ENCODE data around the gene FAM186B.
A peak's percentile ranks its signal among the peaks of the same experiment; 100 is the strongest.

The FAM186B gene

DNA sequence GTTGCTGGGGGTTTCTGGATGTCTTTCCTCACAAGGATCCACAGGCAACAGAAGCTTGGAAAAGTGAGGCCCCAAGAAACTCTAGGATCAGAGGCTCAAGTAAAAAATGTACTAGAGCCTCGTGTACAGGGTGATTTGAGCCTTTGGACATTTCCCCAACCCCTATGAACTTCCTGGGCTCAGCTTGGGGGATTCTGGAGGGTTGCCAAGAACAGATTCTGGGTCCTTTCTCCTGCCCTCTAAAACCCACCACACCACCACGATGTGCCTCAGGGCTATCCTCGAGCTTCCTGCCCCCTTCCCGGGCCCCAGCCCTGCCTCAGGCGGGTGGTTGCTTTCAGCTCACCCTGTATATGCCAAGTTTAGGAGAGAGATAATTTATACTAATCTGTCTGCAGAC is 583 bp downstream of the FAM186B start:
- DNase-seq, result no peak

DNA sequence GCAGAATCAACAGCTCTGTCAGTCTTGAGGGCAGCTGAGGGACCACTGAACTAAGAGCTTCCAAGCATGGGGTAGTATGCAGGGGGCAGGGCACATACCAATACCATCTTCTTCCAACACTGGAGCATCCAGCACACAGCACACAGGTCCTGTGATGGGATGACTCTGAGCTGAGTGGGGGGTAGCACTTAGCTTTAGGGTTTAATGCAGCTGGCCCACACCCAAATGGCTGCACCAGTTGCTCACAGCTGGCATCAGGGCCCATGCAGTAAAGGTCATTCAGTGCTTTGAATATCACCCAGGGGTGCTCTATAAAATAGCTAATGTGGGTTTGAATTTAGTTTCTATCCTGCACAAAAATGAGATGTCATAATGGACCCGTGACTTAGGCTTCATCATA is 1.7 kb downstream of the FAM186B start:
- DNase-seq, result no peak

DNA sequence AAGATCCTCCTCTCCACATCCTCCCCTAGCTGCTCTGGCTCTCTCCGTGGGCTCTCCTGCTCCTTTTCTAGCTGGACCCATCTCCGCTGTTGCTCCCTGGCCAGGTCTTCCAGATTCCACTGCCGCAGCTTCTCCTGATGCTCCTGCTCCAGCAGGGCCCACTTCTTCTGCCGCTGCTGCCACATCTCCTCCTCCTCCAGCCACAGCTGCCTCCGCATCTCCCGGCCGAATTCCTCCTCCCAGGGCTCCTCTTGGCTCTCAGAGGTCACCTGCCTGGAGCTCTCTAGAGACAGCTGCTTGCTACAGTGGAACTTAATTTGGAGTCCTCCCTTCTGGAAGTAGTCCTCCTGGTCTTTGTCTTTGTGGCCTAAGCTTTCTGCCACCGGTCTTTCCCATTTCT is 5.5 kb downstream of the FAM186B start:
- DNase-seq, result no peak

DNA sequence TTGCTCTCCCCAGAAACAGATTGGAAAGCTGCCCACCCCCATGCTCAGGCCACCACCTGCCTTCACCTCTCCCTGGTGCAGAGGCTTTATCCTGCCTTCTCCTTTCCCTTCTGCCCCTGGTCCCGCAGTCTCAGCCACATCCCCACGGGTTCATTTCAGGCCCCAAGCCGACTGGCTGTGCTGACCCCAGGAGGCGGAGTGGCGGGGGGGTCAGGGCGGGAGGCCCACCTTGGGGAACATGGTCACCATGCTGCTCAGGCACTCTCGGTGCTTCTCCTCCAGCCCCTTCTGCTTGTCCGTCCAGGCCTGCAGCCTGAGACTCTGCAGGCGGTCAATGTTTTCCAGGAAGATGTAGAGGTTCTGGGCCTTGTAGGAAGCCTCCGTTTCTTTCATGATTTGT is 6.9 kb downstream of the FAM186B start:
- DNase-seq, result no peak

DNA sequence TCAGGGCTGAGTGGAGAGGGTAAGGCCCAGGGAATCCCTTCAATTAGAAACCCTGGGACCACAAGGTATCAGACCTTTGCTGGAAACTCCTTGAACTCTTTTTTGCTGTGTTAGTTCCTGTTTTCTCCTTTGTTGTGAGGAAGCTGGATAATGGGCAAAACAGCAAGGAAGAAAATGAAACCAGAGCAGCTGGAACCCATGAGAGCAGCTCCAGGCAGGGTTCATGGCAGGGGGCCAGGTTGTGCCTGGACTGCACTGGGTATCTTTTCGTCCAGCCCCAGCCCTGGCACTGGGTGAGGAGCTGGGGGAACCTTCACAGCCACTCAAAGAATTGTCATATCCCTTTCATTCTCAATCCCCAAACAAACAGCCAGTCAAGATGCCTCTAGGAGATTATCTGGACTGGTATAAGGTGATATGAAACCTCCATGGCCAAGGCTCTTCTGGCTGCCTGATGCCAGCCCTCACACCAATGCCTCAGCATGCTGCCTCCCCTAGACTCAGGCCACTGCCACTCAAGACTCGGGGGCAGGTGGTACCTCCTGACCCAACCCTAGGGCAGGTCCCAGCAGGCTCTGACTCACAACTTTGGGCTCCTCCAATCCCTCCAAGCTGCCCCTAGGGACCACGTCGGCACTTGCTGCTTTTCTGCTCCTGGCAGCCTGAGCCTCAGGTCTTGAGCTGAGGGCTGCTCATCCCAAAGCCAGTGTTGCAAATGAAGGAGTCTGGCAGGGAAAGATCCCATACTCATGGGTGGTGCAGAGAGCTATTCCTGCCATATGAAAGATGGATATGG is 16.5 kb downstream of the FAM186B start:
- no peak for DNase-seq

DNA sequence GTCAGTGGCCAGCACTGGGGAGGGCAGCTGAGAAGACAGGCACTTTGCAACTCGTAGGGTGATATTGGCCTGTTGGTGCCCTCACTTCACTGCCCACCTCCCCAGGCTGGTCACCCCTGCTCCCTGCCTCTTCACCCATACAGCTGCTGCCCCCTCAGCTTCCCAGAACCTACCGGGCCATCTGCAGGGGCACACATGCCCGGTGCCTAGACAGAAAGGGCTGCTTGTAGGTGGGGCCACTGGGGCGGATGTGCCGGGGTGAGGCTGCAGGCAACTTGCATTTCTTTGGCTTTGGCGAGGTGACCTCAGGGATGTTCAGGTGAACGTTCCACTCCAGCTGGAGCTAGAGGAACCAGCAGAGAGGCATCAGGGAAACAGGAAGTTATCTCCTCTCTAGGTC is 17.2 kb downstream of the FAM186B start:
- DNase-seq, result no peak

DNA sequence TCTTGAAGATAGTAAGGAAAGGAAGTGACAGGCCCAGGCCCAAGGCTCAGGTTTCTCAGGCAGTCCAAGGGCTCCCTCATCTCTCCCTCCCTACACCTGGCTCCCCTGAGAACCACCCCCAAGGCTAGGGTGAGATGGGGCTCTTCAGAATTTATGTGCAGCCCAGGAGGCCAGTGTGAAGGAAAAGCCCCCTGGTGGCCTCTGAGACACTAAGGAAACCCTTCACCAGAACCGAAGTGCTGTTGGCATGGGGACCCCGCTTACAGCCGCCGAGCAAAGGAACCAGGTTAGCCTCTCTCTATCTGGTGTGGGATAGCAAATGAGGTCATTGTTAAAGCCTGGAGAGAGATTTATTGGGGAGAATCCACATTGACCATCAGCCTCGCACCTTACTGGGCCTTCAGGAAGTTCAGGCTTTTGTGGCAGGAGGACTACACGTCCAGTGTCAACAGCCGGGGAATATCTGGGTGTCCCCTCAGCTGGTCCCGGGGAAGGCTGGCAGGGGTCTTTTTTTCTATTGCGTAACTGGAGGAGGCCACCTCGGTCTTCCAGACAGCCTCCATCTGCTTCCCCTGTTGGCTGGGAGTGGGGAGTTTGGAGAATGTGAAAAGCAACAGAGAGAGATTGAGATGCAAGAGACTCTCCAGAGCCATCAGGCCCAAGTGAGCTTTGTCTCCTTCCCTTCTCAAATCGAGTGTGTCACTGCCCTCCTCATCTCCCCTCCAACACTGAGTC is 18.1 kb downstream of the FAM186B start:
- no peak for DNase-seq

DNA sequence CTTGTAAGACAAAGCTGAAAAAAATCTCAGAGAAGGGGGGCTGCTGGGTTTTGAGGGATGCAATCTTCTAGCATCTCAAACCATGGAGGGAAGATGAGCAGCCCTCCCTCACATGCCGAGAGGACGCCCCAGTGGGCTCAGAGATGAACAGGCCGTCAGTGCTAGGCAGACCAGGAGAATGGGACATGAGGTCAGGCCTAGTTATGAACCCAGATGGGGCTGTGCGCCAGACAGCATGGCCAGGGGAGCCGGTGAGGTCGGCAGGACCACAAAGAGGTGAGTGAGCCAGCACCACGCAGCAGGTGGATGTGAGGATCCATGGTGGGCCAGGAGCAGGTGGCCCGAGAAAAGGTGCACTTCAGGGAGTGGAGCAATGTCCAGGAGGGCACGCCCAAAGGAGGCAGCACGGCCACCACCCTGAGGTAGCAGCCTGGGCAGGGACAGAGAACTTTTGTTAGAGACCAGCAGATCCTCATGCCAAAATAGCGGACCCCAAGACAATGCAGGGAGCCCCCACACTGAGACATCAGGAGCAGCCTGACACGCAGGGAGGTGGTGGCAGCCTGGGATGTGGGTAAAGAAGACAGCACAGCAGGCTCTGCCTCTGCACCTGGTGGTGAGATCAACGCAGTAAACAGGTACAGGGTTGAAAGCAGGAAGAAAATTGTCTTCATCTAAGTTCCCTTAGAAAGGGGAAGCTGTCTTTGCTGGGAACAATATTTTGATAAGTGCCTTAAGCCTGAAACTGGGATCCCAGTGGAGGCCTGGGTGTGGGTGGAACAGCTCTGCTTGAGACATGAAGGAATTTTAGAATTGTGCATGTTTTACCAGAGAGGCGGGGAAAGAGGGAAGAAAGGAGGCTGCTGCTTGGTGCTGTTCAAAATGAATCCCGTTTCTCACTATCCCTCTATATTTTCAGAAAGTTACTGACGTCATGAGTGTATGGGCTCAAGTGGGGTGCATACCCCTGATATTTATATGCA is 19.7 kb downstream of the FAM186B start:
- no peak for DNase-seq

DNA sequence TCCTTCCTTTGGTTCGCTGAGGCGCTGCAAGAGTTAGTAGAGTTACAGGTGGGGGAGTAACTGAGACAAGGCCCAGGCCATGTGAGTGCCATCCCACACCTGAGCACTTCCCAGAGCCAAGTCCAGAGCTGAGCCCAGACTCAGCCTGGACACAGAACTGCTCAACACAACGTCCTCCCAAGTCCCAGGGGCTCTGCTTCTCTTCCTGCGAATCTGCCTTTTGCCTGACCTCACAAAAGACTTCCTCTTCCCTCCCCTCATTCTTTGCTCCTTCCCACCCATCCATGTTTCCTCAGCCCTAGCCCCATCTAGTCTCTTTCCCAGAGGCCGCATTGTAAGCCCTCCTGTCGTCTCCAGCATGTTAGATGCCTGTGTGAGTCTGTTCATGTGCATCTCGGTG is 20.8 kb downstream of the FAM186B start:
- DNase-seq, result no peak

DNA sequence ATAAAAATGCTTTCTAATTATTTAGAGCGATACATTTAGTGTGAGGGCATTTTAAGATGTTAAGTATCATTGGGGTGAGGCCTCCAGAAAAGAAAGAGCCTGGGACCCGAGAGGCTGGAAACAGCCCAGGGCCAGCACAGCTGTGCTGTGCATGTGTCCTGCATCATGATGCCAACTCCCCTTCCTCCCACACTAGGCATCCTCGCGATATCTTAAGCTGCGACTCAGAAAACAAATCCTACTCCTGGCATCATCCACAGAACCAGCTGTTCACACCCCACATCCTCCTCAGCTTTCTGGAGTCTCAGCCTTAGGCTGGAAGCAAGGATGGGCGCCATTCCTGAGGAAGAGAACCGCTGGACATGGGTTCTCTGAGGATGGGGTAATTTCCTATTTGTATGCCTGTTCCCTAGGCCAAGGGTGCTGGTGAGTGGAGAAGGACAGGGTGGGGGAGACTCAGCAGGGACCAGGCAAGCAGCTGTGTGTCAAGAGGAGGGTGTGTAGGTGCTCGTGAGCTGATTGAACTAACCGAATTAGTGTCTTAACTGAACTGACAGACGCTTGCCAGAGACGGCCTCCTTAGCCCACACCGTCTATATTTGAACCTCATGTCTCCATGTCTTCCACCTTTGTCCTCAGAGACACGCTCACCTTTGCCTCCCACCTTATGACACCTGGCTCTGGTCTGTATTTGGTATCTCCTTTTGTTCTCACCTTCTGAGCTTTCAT is 21.9 kb downstream of the FAM186B start:
- DNase-seq, result peak; percentile 69

DNA sequence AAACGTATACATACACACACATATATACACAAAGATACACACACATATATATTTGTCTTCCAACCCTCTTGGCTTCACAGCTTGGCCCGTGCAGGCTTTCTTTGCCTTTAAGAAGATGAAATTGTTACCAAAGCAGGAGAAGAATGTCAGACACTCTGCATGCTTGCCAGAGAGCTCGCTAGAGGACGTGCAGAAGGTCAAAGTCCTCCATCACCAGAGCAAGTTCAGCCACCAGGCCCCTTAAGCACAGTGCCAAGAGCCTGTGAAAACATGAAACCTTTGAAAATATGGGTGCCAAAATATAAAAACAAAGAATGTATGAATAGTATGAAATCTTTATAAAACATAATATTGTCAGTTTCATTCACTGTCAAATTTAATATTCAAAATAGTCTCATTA is 22.6 kb downstream of the FAM186B start:
- DNase-seq, result peak; percentile 73

DNA sequence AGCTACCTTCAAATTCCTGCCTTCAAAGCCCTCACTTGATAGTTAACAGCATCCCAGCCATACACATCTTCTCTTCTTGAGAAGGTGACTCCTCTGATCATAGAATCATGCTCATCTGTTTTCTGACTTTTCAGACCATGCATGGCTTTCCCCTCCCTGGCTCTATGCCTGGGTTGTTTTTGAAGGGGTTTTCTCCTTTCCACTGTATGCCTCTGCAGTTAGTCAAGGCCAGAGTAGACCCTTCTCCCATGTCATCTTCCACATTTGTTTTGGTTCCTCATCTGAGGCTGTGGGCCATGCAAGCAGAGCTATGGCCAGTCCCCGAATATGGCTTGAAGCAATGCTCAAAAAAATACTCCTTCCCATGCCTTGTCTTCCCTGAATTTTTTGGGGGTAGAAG is 23.2 kb downstream of the FAM186B start:
- no peak for DNase-seq

DNA sequence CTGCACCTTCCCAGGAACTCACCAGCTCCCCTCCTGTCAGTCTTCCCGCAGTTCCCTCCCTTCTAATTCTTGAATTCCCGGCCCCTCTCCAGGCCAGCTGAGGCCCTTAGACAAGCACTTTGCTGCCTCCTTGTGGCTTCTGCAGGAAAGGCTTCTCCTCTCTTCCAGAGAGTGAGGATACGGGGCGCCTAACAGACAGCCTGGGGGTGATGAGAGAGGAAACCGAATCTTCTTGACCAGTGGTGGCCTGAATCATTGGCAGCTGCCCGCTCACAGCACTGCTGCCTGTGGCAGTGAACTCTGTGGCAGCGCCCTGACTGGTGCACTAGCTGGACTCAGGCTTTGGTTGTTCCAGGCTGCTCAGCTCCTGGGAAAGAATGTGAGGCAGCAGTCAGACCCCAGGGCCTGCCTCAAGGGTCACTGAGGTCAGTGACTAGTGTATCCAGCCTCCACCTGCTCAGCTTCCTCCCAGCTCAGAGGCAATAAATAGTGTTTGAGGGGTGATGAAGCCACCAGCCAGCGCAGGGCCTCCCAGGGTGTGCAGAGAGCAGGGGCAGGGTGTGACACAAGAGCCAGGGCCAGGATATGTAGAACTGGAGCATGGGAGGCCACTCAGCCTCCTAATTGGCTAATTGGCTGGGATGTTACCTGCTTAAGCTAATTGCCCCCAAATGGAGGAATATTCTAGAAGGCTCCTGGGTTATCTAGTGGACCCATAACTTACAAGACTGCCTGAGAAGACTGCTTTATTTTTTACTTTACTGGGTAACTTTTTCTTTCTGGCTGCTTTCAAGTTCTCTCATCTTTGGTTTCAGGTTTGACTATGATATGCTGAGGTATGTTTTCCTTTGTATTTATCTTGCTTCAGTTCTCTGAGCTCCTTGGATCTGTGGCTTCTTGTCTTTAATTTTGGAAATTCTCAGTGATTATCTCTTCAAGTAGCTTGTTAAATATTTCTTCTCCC is 24.6 kb downstream of the FAM186B start:
- DNase-seq, result peak; percentile 79

DNA sequence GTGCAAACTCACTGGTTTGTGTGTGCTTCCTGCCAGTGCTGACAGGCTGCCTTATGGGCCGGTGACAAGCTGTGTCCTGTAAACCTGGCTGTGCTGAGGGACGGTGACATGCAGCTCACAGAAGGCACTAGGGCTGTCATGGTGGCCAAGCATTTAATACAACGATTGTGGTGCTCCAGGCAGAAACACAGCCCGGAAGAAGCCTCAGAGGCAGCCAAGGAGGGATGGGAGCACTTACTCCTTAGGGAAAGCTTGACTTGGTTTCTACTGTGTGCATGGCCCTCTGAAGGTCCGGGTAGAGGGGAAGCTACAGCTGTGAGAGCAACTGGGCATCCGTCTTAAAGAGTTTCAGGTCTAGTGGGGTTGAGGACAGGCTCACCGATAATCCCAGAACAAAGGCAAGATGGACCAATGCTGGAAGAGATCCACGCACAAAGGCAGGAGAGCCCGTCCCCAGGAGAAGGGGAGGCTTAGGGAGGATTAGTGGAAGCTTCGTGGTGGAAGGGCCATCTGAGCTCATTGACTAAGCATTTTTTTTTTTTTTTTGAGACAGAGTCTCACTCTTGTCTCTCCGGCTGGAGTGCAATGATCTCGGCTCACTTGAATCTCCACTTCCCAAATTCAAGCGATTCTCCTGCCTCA is 26.8 kb downstream of the FAM186B start:
- DNase-seq, result no peak

DNA sequence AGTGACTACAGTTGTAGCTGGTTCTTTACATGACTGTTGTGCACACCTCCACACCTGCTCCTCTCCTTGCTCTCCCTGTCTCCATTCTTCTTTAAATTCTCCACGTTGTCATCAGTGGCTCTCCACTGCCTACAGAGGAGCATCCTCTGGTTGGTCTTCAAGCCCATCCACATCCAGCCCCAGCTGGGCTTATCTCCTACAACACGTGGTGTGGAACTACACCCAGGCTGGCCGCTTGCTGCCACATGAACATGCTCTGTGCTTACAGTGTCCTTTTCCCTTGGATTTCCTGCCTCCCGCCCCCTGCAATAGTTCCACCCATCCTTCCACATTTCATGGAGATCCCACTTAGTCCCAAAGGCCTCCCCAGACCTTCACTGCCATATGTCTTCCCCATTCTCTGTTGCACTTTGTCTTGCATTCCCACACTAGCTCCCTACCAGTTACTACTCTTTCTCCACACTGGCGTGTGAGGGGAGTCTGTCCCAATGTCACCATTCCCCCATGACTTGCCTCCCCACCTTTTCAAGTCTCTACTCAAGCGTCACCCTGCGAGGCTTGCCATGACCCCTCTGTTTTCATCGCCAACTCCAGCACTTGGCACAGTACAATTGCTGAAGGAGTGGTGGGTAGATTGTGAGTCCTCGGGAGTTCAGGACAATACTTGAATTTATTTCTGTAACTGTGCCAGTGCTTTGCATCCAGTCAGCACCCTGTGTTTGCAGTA is 27.7 kb downstream of the FAM186B start:
- DNase-seq, result no peak

DNA sequence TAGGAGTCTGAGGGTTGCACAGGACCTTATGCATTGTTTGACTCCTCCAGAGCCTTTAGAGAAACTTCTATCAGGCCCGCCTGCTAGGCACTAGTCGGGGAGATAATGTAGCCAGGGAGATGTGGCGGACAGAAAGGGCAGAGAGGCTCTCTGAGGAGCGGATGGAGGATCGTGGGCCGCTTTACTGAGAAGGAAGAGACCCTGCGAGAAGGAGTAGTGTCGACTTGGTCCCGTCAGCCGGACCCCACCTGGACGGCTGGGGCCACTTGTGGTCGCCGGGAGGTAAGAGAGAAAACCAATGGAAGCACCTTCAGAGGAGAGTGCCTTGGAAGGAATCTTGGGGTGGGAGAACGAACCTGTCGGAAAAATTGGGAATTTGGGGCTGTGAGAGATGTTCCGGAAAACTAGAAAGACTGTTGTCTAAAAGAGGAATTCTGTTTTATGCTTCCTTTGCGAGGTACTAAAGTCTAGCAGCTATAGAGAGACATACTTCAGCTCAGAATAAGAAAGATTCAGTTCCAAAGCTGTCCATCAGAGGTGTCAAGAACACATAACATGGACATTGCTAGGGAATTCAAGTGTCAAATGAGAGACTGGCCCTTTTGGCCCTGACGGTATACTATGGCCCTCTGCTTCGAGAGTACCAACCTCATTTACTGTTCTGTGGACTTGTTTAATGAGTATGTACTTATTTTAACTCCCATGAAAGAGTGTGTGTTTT is 36.8 kb downstream of the FAM186B start:
- no peak for DNase-seq

DNA sequence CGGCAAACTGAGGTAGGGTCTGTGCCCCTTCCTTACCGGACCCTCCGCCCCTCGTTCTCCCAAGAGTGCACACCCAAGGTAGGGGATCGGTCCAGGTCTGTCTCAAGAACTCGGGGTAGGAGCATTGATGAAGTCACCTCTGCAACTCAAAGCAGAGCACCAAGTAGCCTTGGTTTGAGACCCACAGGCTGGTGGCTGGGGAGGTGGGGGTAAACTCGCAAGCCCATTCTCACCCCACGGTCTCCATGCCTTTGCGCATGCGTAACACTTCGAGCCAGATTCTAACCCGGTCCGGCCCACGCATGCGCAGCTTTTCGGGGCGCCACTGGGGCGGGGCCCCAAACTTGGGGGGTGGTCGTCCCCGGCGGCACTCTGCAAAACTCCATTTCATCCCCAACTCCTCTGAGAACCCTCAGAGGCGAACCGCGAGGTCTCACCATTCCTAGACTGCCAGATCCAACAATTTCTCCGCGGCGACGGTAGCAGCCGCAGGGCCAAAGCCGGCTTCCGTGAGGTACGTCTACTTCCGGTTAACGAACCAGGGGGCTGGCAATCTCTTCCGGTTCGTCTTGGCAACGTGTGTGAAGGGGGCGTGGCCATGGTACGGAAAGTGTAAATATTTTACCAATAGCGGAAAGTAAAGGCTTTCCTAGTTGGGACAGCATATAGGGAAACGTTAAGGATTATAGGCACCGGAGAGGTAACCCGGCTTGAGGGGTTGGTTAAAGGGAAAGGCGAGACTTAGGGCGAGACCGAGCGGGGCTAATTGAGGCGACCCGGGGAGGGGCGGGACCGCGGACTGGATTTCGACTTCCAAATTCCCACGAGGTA is 37.6 kb downstream of the FAM186B start, which contains the start of gene MCRS1:
Gene MCRS1, minus strand, starts transcription at position 532 of the 831 bp plus-strand sequence. CDS start 1,411 bp downstream, outside the sequence.
- DNase-seq, result peak; percentile 92

DNA sequence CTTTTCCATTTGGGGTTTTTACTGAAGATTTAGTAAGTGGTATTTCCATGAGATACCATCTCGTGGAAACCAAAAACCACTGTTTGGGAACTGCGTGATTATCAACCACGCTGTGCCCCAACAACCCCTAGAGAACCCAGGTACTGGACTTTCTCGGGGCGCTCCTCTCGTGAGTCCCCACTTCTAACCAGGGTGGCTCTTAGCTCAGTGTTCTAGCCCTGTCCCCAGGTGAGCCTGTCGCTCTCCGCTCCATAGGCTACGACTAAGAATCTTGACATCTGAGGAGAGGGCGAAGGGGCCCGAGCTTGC is 38.2 kb downstream of the FAM186B start:
- DNase-seq, result no peak

Data from right hindlimb (tissue), 1 donor.